ENCODE data around the gene DEDD2.

DEDD2 gene

GRCh38 chr19:42174958-42175734 lies 42.3 kb downstream of the DEDD2 start:
- in situ Hi-C loops (cut with MboI; ENCODE audit: low sequenced_read_pairs), result no loop called here

- in situ Hi-C loops (cut with MboI; ENCODE audit: low sequenced_read_pairs), result no loop called here
These were observed 43.3 kb downstream of the DEDD2 start for GRCh38 chr19:42174188-42174587.

- in situ Hi-C loops (cut with MboI; ENCODE audit: low sequenced_read_pairs), result no loop called here
These were observed 43.8 kb downstream of the DEDD2 start for GRCh38 chr19:42173695-42174094.

GRCh38 chr19:42172261-42172660 lies 45.2 kb downstream of the DEDD2 start:
- in situ Hi-C loops (cut with MboI; ENCODE audit: low sequenced_read_pairs), result no loop called here

GRCh38 chr19:42170715-42171114 lies 46.8 kb downstream of the DEDD2 start:
- in situ Hi-C loops (cut with MboI; ENCODE audit: low sequenced_read_pairs), result no loop called here

- in situ Hi-C loops (cut with MboI; ENCODE audit: low sequenced_read_pairs), result no loop called here
These were observed 47.7 kb downstream of the DEDD2 start for GRCh38 chr19:42169486-42170413.

- in situ Hi-C loops (cut with MboI; ENCODE audit: low sequenced_read_pairs), result no loop called here
These were observed 49.3 kb downstream of the DEDD2 start for GRCh38 chr19:42168206-42168605.

- in situ Hi-C loops (cut with MboI; ENCODE audit: low sequenced_read_pairs), result no loop called here
These were observed 51.2 kb downstream of the DEDD2 start for GRCh38 chr19:42166316-42166715.

GRCh38 chr19:42165146-42165545 lies 52.3 kb downstream of the DEDD2 start:
- in situ Hi-C loops (cut with MboI; ENCODE audit: low sequenced_read_pairs), result no loop called here

- in situ Hi-C loops (cut with MboI; ENCODE audit: low sequenced_read_pairs), result no loop called here
These were observed 55.7 kb downstream of the DEDD2 start for GRCh38 chr19:42161616-42162263.

- in situ Hi-C loops (cut with MboI; ENCODE audit: low sequenced_read_pairs), result no loop called here
These were observed 57.5 kb downstream of the DEDD2 start for GRCh38 chr19:42159942-42160341.

- in situ Hi-C loops (cut with MboI; ENCODE audit: low sequenced_read_pairs), result no loop called here
These were observed 58.6 kb downstream of the DEDD2 start for GRCh38 chr19:42158926-42159325.

- in situ Hi-C loops (cut with MboI; ENCODE audit: low sequenced_read_pairs), result no loop called here
These were observed 60.9 kb downstream of the DEDD2 start for GRCh38 chr19:42156571-42156970.

- in situ Hi-C loops (cut with MboI; ENCODE audit: low sequenced_read_pairs), result no loop called here
These were observed 61.7 kb downstream of the DEDD2 start for GRCh38 chr19:42155796-42156195.

GRCh38 chr19:42154471-42155323 lies 62.8 kb downstream of the DEDD2 start:
- in situ Hi-C loops (cut with MboI; ENCODE audit: low sequenced_read_pairs), result no loop called here

GRCh38 chr19:42153672-42154433 lies 63.6 kb downstream of the DEDD2 start:
- in situ Hi-C loops (cut with MboI; ENCODE audit: low sequenced_read_pairs), result no loop called here

GRCh38 chr19:42152910-42153671 lies 64.4 kb downstream of the DEDD2 start:
- in situ Hi-C loops (cut with MboI; ENCODE audit: low sequenced_read_pairs), result no loop called here

GRCh38 chr19:42151782-42152684 lies 65.4 kb downstream of the DEDD2 start:
- in situ Hi-C loops (cut with MboI; ENCODE audit: low sequenced_read_pairs), result no loop called here
